ENCODE results near the gene DNAI1.

The DNAI1 gene

GRCh38 chr9:34558364-34558763 is 99.8 kb downstream of the DNAI1 start:
- no peaks in the 10 kb centered on the region for H3K79me2 ChIP-seq (ENCODE audit: insufficient read depth, low read depth)
- no peak overlapping the region for H3K4me2 ChIP-seq
- H4K20me1 ChIP-seq (ENCODE audit: insufficient read depth): no peaks in the 10 kb centered on the region
- no peak overlapping the region for H3K9ac ChIP-seq
- H3K4me1 ChIP-seq (ENCODE audit: low read depth, poor library complexity, severe bottlenecking): no peaks in the 10 kb centered on the region
- H3K36me3 ChIP-seq (ENCODE audit: insufficient read depth): no peaks in the 10 kb centered on the region
- no peak overlapping the region for H2AFZ ChIP-seq (ENCODE audit: low read depth)
- H3K27me3 ChIP-seq (ENCODE audit: insufficient read depth, low read depth): peaks cover 35% of the 10 kb centered on the region
- H3K4me3 ChIP-seq (IDR thresholded peaks at IDR 0.05; ENCODE audit: insufficient read depth, low read depth, low read length): no peak overlapping the region
- TF ChIP-seq CTCF (conservative IDR thresholded peaks at IDR 0.05; ENCODE audit: low read depth, low read length): no peak
- no peak overlapping the region for H3K27ac ChIP-seq

GRCh38 chr9:34558919-34559623 is 100.5 kb downstream of the DNAI1 start:
- H3K4me3 ChIP-seq (IDR thresholded peaks at IDR 0.05; ENCODE audit: insufficient read depth, low read depth, low read length): no peak overlapping the region
- no peak overlapping the region for H2AFZ ChIP-seq (ENCODE audit: low read depth)
- no peak overlapping the region for H3K4me2 ChIP-seq
- H3K27me3 ChIP-seq (ENCODE audit: insufficient read depth, low read depth): peaks cover 29% of the 10 kb centered on the region
- H3K79me2 ChIP-seq (ENCODE audit: insufficient read depth, low read depth): no peaks in the 10 kb centered on the region
- no peaks in the 10 kb centered on the region for H3K36me3 ChIP-seq (ENCODE audit: insufficient read depth)
- no peaks in the 10 kb centered on the region for H3K4me1 ChIP-seq (ENCODE audit: low read depth, poor library complexity, severe bottlenecking)
- H3K9ac ChIP-seq: no peak overlapping the region
- no peak for TF ChIP-seq CTCF (conservative IDR thresholded peaks at IDR 0.05; ENCODE audit: low read depth, low read length)
- H4K20me1 ChIP-seq (ENCODE audit: insufficient read depth): no peaks in the 10 kb centered on the region
- H3K27ac ChIP-seq: no peak overlapping the region

GRCh38 chr9:34559624-34560455 is 101.2 kb downstream of the DNAI1 start:
- peaks cover 24% of the 10 kb centered on the region for H3K27me3 ChIP-seq (ENCODE audit: insufficient read depth, low read depth)
- no peak overlapping the region for H3K9ac ChIP-seq
- no peaks in the 10 kb centered on the region for H3K79me2 ChIP-seq (ENCODE audit: insufficient read depth, low read depth)
- no peak overlapping the region for H3K4me2 ChIP-seq
- no peak overlapping the region for H3K27ac ChIP-seq
- no peaks in the 10 kb centered on the region for H4K20me1 ChIP-seq (ENCODE audit: insufficient read depth)
- no peaks in the 10 kb centered on the region for H3K36me3 ChIP-seq (ENCODE audit: insufficient read depth)
- H2AFZ ChIP-seq (ENCODE audit: low read depth): no peak overlapping the region
- no peak overlapping the region for H3K4me3 ChIP-seq (IDR thresholded peaks at IDR 0.05; ENCODE audit: insufficient read depth, low read depth, low read length)
- TF ChIP-seq CTCF (conservative IDR thresholded peaks at IDR 0.05; ENCODE audit: low read depth, low read length): no peak
- H3K4me1 ChIP-seq (ENCODE audit: low read depth, poor library complexity, severe bottlenecking): no peaks in the 10 kb centered on the region

GRCh38 chr9:34560599-34561214 is 102.1 kb downstream of the DNAI1 start:
- no peaks in the 10 kb centered on the region for H4K20me1 ChIP-seq (ENCODE audit: insufficient read depth)
- H3K36me3 ChIP-seq (ENCODE audit: insufficient read depth): no peaks in the 10 kb centered on the region
- H2AFZ ChIP-seq (ENCODE audit: low read depth): no peak overlapping the region
- no peak overlapping the region for H3K27ac ChIP-seq
- no peak overlapping the region for H3K4me2 ChIP-seq
- no peaks in the 10 kb centered on the region for H3K4me1 ChIP-seq (ENCODE audit: low read depth, poor library complexity, severe bottlenecking)
- no peaks in the 10 kb centered on the region for H3K79me2 ChIP-seq (ENCODE audit: insufficient read depth, low read depth)
- H3K27me3 ChIP-seq (ENCODE audit: insufficient read depth, low read depth): peaks cover 20% of the 10 kb centered on the region; the same call in 1 of the 2 replicates
- no peak for TF ChIP-seq CTCF (conservative IDR thresholded peaks at IDR 0.05; ENCODE audit: low read depth, low read length)
- no peak overlapping the region for H3K4me3 ChIP-seq (IDR thresholded peaks at IDR 0.05; ENCODE audit: insufficient read depth, low read depth, low read length)
- no peak overlapping the region for H3K9ac ChIP-seq
